H1 (cell line): ENCODE data around the gene SLC6A18.
"Not testable (repeated sequence)": the region's sequence is repeated elsewhere in the genome, so short reads cannot be mapped to it uniquely, and the experiment has no call there.

Experiments used
- CEBPB ChIP-seq: IDR thresholded peaks from 2 replicates; pipeline ENCODE4 v1.6.1; 2012; ENCODE audit warnings: low read depth, low read length
- CHD1 ChIP-seq: IDR thresholded peaks from 2 replicates; pipeline ENCODE4 v1.6.1; 2012; ENCODE audit warnings: low read depth, low read length, improper control_type of control experiment
- EP300 ChIP-seq, 2 experiments: IDR thresholded peaks; 1 replicate in 1 of 2; 2 replicates in 1 of 2; pipeline ENCODE4 v1.6.1; 2011 to 2012; ENCODE audit warnings: low read depth in 2 of 2, low read length in 2 of 2, mild to moderate bottlenecking in 2 of 2, borderline replicate concordance in 1 of 2, inconsistent platforms in 1 of 2, moderate library complexity in 1 of 2
- NRF1 ChIP-seq: IDR thresholded peaks from 2 replicates; pipeline ENCODE4 v1.6.1; 2011; ENCODE audit warnings: mild to moderate bottlenecking, low read depth, low read length, improper control_type of control experiment
- POLR2AphosphoS5 ChIP-seq: IDR thresholded peaks from 2 replicates; pipeline ENCODE4 v1.6.1; 2011; ENCODE audit warnings: low read depth, low read length
- YY1 ChIP-seq: IDR thresholded peaks from 2 replicates; pipeline ENCODE4 v1.6.1; 2011; ENCODE audit warnings: low read depth, mild to moderate bottlenecking, low read length
- TF ChIP-seq, protein P1 (sequence below): IDR thresholded peaks from 2 replicates; pipeline ENCODE4 v1.6.1; 2012; ENCODE audit warnings: low read length, inconsistent platforms

DNA sequence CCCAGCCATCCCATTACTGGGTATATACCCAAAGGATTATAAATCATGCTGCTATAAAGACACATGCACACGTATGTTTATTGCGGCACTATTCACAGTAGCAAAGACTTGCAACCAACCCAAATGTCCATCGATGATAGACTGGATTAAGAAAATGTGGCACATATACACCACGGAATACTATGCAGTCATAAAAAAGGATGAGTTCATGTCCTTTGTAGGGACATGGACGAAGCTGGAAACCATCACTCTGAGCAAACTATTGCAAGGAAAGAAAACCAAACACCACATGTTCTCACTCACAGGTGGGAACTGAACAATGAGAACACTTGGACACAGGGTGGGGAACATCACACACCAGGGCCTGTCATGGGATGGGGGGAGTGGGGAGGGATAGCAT lies 42.3 kb downstream of the SLC6A18 start:
- TF ChIP-seq CHD1; YY1; CEBPB; POLR2AphosphoS5; NRF1; EP300 (IDR thresholded peaks at IDR 0.05; ENCODE audit: borderline replicate concordance in 1 of 2, low read depth in 2 of 2, low read length in 2 of 2): not testable (repeated sequence)
- TF ChIP-seq, protein P1, sequence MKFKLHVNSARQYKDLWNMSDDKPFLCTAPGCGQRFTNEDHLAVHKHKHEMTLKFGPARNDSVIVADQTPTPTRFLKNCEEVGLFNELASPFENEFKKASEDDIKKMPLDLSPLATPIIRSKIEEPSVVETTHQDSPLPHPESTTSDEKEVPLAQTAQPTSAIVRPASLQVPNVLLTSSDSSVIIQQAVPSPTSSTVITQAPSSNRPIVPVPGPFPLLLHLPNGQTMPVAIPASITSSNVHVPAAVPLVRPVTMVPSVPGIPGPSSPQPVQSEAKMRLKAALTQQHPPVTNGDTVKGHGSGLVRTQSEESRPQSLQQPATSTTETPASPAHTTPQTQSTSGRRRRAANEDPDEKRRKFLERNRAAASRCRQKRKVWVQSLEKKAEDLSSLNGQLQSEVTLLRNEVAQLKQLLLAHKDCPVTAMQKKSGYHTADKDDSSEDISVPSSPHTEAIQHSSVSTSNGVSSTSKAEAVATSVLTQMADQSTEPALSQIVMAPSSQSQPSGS = not testable (repeated sequence)
